ENCODE measurements around the gene POU5F1.
A peak's percentile ranks its signal among the peaks of the same experiment; 100 is the strongest.

POU5F1 gene

GRCh38 chr6:31140643-31141042 lies 29.8 kb downstream of the POU5F1 start:
- no peak for DNase-seq (ENCODE audit: low read depth in 2 of 2)

DNA sequence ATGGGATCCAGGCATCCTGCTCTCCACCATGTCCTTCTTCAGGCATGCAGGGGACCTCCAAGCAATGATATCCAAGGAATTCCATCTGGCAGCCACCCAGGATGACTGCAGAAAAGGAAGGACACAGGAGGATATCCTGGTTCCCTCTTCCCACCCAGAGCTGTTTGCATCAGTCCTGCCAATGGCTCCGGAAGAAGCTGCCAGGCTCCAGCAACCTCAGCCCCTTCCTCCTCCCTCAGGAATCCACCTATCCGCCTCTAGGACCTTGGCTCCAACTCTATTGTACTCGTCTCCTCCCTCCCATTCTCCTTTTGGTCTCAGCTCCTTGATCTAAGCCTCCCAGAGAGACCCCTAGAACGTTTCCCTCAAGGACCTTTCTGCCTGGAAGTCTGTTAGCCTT lies 30.9 kb downstream of the POU5F1 start:
- DNase-seq (ENCODE audit: low read depth in 2 of 2), result no peak

GRCh38 chr6:31138982-31139381 lies 31.5 kb downstream of the POU5F1 start, which contains the start of gene PSORS1C2:
PSORS1C2 (minus strand) TSS chr6:31139066; CDS start chr6:31139026, 40 bp downstream.
- no peak for DNase-seq (ENCODE audit: low read depth in 2 of 2)

GRCh38 chr6:31135710-31136109 lies 34.8 kb downstream of the POU5F1 start:
- DNase-seq (ENCODE audit: low read depth in 2 of 2), result no peak

- DNase-seq (ENCODE audit: low read depth in 2 of 2), result no peak
Measured at GRCh38 chr6:31132806-31133205, 37.7 kb downstream of the POU5F1 start.

DNA sequence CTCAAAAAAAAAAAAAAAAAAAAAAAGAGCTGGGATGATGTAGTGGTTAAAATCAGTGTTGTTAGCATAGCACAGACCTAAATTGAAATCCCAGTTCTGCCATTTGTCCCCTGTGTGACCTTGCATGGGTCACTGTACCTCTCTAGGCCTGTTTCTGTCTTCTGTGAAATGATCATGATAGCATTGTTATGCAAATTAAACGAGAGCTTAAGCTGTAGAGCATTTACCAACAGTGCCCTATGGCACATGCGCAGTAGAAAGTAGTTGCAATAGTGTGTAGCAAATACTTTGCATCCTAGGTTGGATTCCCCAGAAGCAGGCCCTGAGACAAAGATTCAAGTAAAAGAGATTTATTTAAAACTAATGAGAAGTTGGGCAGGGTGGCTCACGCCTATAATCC lies 38.9 kb downstream of the POU5F1 start:
- DNase-seq (ENCODE audit: low read depth in 2 of 2), result no peak

DNA sequence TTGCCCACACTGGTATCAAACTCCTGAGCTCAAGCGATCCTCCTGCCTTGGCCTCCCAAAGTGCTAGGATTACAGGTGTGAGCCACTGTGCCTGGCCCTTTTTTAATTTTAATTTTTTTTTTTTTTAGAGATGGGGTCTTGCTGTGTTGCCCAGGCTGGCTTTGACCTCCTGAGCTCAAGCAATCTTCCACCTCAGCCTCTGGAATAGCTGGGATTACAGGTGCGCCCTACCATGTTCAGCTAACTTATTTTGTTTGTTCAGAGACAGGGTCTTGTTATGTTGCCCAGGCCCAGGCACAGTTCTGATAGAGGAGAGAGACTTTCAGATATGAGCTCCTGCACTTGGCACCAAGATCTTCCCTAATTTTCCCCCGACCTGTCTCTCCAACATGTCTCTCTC lies 39.7 kb downstream of the POU5F1 start:
- no peak for DNase-seq (ENCODE audit: low read depth in 2 of 2)

DNA sequence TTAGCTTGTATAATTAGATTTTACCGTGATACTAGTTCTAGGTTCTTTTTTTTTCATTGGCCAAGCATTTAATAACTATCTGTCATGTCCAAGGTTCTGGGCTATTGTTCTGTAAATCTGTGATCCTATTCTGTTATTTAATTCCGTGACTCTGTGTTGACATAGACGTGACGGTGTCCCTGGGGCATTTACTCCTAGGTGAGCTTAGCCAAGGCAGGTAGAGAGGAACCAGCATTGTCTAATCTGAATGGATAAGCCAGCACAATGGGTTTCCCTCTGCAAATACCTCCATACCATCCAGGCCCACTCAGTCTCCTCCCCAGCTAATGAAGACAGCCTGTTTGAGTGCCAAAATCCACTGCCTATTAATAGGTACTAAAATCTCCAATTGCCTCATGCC lies 41.4 kb downstream of the POU5F1 start:
- DNase-seq (ENCODE audit: low read depth in 2 of 2), result no peak

GRCh38 chr6:31128093-31128676 lies 42.3 kb downstream of the POU5F1 start:
- peak; percentile 57 to 72 for DNase-seq (ENCODE audit: low read depth in 2 of 2)

- no peak for DNase-seq (ENCODE audit: low read depth in 2 of 2)
Measured at GRCh38 chr6:31126396-31127175, 43.9 kb downstream of the POU5F1 start.

- DNase-seq (ENCODE audit: low read depth in 2 of 2), result no peak
Measured at GRCh38 chr6:31125586-31126363, 44.7 kb downstream of the POU5F1 start.

GRCh38 chr6:31125162-31125561 lies 45.3 kb downstream of the POU5F1 start:
- no peak for DNase-seq (ENCODE audit: low read depth in 2 of 2)

- DNase-seq (ENCODE audit: low read depth in 2 of 2), result no peak
Measured at GRCh38 chr6:31122791-31123706, 47.4 kb downstream of the POU5F1 start.

GRCh38 chr6:31121131-31121790 lies 49.2 kb downstream of the POU5F1 start:
- DNase-seq (ENCODE audit: low read depth in 2 of 2), result no peak

- no peak for DNase-seq (ENCODE audit: low read depth in 2 of 2)
Measured at GRCh38 chr6:31120151-31120915, 50.1 kb downstream of the POU5F1 start, which contains the start of gene CDSN. CDSN (minus strand) TSS chr6:31120446; CDS start chr6:31120419, 27 bp downstream.

- no peak for DNase-seq (ENCODE audit: low read depth in 2 of 2)
Measured at GRCh38 chr6:31118178-31118577, 52.3 kb downstream of the POU5F1 start.

DNA sequence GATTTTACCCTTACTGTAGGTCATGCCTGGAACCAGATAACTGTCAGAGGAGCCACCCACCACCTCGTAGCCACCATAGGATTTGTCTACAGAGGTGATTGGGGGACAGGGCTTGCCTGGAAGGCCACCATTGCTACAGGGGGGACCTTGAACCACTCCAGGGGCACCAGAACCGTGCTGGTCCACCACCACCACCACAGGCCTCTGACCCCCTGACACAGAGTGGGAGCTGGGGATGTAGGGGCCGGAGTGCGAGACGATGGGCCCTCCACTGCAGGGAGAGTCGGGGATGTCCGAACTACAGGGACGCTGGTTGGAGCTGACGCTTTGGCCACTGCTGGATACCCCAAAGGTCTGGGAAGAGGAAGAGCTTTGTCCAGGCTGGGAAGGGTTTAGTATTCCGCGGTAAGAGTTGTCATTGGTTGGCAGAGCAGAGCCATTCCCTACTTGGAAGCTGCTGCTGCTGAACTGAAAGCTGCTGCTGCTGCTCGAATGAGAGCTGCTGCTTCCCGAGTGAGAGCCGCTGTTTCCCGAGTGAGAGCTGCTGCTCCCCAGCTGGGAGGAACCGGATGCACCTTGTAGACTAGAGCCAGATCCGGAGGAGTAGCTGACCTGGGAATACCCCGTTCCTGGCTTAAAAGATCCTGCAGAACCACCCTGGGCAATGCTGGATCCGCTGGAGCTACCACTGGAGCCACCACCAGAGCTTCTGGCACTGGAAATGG lies 53.7 kb downstream of the POU5F1 start:
- no peak for DNase-seq (ENCODE audit: low read depth in 2 of 2)

DNA sequence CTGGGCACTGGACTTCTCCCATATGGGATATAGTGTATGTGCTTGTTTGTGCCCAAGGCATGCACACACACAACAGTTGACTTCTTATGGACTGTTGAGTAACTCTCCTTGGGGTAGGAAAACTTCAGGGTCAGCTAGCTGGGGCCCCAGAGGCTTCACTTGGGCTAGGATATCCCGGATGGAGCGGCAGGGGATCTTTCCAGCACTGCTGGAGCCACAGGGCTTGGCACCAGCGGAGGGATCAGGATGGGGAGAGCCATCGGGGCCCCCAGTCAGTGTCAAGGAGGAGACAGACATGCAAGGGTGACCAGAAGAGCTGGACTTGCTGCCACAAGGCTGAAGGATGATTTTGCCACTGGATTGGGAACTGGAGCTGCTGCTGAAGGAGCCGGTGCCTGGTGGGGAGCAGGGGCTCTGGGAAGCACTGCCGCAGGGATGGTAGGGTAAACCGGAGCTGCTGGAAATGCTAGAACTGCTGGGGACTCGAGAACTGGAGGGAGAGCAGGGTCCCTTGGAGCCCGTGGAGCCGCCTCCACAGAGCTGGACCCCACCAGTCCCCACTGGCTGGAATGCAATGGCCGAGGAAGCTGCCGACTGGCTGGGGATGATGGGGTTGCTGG lies 54.4 kb downstream of the POU5F1 start:
- DNase-seq (ENCODE audit: low read depth in 2 of 2), result no peak

All from stimulated activated CD4-positive, alpha-beta T cell treated with anti-CD3 and anti-CD28 coated beads, Interleukin-1b, Interleukin-23, amount 100 ng/mL, for 4 hours (primary cell).